Germinal center (tissue), 1 donor: ENCODE data around the gene FAP.

Experiments
- DNase-seq: peaks from one replicate; pipeline ENCODE4 v3.0.0; 2012; ENCODE audit warnings: mixed read lengths, low spot score

FAP gene

DNA sequence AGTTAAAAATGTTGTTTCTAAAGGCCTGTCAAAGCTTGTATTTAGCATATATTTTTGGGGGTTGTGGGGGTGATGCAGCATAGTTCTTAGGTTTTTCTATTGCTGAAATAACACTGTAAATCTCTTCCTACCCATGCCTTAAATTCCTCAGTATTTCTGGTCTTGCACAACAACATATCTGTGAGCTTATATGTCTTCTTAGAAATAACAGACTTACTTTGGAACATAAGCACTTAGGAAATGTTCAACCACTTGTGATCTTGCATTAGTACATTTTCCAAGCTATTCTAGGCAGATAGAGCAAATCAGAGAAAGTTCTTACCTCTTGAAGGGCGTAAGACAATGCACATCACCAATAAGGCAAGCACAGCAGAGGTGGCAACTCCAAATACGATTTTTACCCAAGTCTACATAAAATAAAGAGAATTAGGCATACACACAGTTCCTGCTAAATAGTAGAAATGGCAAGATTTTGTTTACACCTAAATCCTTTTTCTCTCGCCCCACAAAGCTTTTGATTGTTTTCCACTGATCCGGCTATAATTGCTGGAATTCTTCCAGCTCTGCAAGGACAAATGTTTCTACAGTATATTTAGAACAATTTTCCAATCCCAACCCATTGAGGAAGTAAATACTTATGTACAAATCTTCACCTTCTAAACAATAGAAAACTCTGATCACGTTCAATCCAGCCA is 512 bp downstream of the FAP start:
- no peak for DNase-seq

GRCh38 chr2:162241571-162241970 is 1.7 kb downstream of the FAP start:
- no peak for DNase-seq

DNA sequence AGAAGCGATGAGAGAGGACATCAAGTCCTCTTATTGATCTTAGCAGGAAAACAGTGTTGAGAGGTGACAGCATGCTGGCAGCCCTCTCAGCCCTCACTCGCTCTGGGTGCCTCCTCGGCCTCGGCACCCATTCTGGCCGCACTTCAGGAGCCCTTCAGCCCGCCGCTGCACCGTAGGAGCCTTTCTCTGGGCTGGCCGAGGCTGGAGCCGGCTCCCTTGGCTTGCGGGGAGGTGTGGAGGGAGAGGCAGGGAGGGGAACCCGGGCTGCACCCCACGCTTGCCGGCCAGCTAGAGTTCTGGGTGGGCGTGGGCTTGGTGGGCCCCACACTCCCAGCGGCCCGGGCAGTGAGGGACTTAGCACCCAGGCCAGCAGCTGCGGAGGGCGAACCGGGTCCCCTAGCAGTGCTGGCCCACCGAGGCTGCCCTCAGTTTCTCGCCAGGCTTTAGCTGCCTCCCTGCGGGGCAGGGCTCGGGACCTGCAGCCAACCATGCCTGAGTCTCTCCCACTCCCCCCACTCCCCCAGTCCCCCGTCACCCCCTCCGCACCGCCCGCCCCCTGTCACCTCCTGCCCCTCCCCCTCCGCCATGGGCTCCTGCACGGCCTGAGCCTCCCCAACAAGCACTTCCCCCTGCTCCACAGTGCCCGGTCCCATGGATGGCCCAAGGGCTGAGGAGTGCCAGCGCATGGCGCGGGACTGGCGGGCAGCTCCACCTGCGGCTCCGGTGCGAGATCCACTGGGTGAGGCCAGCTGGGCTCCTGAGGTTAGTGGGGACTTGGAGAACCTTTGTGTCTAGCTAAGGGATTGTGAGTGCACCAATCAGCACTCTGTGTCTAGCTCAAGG is 8.4 kb downstream of the FAP start:
- DNase-seq: no peak

GRCh38 chr2:162233197-162233596 is 10.0 kb downstream of the FAP start:
- no peak for DNase-seq

- DNase-seq: no peak
These were observed 10.6 kb downstream of the FAP start for GRCh38 chr2:162232671-162233070.

GRCh38 chr2:162232027-162232426 is 11.2 kb downstream of the FAP start:
- DNase-seq: no peak

DNA sequence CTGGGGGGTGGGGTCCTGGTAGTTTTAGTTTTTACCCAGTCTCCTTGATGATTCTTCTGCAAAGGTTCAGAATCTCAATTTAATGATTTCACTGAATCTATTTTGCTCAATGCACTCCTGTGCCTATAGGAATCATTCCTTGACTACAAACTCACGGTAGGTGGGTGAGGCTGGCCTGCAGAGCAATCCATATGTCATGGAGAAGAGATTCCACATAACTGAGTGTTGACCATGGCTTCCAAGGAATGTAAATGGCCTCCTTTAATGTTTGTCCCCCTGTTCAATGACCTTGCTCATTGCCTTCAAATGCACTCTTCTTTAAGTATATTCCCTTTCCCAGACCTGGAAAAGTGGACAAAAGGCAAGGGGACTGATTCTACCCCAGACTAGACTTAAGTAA is 12.5 kb downstream of the FAP start:
- no peak for DNase-seq

DNA sequence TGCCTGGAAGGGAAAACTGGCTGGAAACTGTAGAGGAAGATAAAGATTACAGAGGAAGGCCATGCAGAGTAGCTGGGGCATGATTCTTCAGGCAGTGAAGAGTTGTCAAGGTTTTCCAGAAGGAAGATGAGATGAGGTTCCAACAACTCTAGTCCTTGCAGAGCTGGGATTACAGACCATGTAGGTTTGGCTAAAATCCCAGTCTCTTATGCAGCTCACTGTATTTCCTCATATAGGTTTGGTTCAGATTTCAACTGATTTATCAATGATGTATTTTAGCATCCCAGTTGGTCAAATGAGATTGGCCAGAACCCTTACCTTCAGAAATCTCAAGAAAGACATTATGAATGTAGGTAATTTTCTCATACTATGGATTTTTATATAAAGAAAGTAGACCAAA is 16.4 kb downstream of the FAP start:
- no peak for DNase-seq

- DNase-seq: peak; percentile 47
These were observed 22.2 kb downstream of the FAP start for GRCh38 chr2:162221064-162221463.

DNA sequence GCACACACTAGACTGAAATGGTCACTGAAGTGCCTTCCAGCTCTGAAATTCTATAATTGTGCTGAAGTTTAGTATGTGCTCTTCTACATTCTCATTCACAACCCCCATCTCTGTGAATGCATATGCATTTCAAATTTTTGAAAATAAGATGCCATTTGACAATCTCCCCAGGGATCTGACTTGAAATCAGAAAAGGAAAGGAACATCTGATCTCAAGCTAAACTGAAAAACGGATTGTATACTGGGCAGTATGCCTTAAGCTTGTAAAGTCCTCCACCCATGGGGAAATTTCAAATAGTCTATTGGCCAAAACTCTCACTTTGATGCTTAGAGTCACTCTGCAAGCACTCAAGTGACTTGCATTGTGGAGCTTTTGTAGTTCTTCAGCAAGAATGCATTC is 22.9 kb downstream of the FAP start:
- no peak for DNase-seq

DNA sequence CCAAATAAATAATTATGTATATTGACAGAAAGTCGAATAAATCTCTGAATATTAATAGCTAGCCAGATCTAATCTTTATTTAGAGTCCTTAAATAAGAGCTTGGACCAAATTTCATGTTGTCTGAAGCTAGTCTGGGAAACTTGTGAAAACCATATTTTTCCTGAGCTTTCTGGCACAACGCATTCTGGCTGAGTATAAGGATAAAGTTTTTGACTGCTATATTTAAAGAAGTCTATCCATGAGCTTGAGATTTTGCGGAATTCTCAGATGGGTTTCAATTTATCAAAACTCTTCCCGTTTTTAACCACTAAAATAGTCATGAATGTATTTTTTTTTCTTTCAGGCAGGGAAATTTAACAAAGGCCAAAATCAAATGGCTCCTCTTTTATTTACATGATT is 23.8 kb downstream of the FAP start:
- no peak for DNase-seq

- DNase-seq: no peak
These were observed 25.6 kb downstream of the FAP start for GRCh38 chr2:162217598-162217997.

DNA sequence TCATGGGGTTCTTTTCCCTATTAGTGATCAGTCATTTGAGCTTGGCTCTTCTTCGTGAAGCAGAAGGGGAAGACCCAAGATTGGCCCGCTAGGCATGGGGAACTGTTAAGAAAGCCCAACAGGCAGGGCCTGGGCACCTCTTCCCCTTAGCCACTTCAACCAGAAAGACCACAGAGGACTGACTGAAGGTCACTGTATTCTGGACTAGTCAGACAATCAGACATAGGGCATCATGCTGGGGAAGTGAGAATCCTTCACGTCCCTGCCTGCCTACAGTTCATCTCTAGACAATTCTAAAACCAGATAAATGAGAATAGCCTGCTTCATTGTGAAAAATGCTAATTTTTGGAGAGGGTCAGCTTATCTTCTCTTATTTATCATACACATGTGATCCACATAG is 28.1 kb downstream of the FAP start:
- no peak for DNase-seq

- DNase-seq: no peak
These were observed 30.9 kb downstream of the FAP start for GRCh38 chr2:162212366-162212765.

DNA sequence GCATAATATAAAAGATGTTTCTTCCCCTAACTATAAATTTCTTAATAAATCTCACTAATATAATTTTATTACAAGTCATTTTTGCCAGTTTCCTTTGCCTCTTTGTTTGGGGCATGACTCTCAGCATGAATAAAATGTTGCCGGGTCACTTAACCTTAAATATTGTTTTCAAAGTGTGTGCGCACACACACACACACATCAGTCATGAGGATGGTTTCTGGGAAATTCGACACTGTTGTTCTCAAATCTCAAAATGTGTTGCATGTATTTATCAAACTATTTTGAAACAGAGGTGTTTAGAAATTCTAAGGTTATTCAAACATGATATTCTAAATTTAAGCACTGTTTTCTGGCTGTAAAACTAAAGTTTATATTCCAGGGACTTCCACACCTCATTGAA is 31.5 kb downstream of the FAP start:
- DNase-seq: no peak

DNA sequence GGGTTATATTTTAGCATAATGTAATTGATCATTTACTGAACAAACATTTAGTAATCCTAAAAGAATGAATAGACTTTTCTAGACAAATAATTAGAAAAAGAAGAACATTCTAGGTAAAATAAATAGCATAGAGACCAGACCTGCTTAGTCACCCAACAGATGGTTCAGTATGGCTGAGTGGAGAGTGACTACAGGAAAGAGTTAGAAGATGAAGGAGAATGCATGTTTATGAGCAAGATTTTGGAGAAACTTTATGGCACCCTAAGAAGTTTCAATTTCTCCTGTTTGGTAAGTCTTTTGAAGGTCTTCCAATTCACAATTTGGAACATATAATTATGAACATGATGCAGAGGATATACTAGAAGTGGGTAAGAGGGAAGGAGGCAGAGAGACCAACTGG is 32.9 kb downstream of the FAP start:
- no peak for DNase-seq

- no peak for DNase-seq
These were observed 41.0 kb downstream of the FAP start for GRCh38 chr2:162202203-162202602.

DNA sequence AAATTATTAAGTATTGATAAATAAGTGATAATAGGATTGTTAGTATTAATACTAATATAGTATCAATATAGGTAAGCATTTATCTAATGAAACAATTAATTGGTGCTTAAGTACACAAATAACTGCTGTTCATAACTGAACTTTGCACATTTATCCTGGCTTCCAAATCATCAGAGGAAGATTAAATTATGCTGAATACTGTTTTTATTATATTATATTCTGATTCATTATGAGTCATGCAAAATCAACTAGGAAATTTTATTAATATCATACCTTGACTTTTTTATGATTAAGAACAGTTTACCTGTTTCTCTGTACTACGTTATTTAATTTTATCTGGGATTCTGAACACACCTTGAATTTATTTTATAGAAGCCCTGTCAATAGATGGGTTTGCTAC is 42.6 kb downstream of the FAP start:
- no peak for DNase-seq

GRCh38 chr2:162199913-162200312 is 43.3 kb downstream of the FAP start:
- DNase-seq: no peak

- no peak for DNase-seq
These were observed 45.0 kb downstream of the FAP start for GRCh38 chr2:162198239-162198638.

- no peak for DNase-seq
These were observed 46.0 kb downstream of the FAP start for GRCh38 chr2:162197069-162197825.

- no peak for DNase-seq
These were observed 46.6 kb downstream of the FAP start for GRCh38 chr2:162196638-162197037.

DNA sequence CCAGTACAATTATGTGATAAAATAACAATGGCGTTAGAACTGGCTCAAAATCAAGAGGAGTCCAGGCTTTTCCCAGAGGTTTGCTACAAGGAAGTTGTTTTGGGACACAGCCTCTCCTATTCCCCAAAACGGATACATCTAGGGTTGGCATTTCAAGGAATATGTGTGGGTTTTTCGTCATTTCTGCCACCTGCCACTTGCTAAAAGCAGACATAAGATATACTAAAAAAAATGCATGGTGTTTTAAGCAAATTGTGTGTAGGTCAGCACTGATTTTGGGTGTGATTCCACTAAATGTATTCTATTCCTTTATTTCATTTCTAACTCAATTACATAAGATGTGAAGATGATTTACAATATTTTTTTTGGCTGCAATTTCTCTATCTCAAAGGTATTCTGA is 54.8 kb downstream of the FAP start:
- DNase-seq: no peak
